ENCODE measurements around the gene ARGLU1. TPM values are rescaled to one million over a fixed set of nuclear protein-coding genes. Genes with fewer than 3 reads are reported as not detected.

The ARGLU1 gene
- total and polyA plus RNA-seq, 2 donors = 67.3 to 177 TPM

- no peak overlapping the region for H3K27ac ChIP-seq (ENCODE audit: low read depth)
- no peaks in the 10 kb centered on the region for H3K36me3 ChIP-seq (ENCODE audit: insufficient read depth)
- H3K4me1 ChIP-seq (ENCODE audit: insufficient read depth) = no peaks in the 10 kb centered on the region
- H3K4me3 ChIP-seq (ENCODE audit: low read depth, low read length) = no peak overlapping the region
- WGBS = 70% methylated on average over 5 of the region's 5 CpGs
- no peak for DNase-seq (ENCODE audit: extremely low spot score)
These were observed 29.2 kb upstream of the ARGLU1 start for GRCh38 chr13:106597186-106597585.

GRCh38 chr13:106596275-106596937, 28.5 kb upstream of the ARGLU1 start:
- H3K36me3 ChIP-seq (ENCODE audit: insufficient read depth) = no peaks in the 10 kb centered on the region
- H3K4me1 ChIP-seq (ENCODE audit: insufficient read depth) = no peaks in the 10 kb centered on the region
- H3K4me3 ChIP-seq (ENCODE audit: low read depth, low read length) = no peak overlapping the region
- H3K27ac ChIP-seq (ENCODE audit: low read depth) = no peak overlapping the region
- DNase-seq (ENCODE audit: extremely low spot score) = no peak
- 63% methylated on average over 10 of the region's 10 CpGs for WGBS

- H3K4me3 ChIP-seq (ENCODE audit: low read depth, low read length) = no peak overlapping the region
- DNase-seq (ENCODE audit: extremely low spot score) = no peak
- H3K4me1 ChIP-seq (ENCODE audit: insufficient read depth) = no peaks in the 10 kb centered on the region
- WGBS = 61% methylated on average over 6 of the region's 6 CpGs
- no peak overlapping the region for H3K27ac ChIP-seq (ENCODE audit: low read depth)
- no peaks in the 10 kb centered on the region for H3K36me3 ChIP-seq (ENCODE audit: insufficient read depth)
These were observed 27.7 kb upstream of the ARGLU1 start for GRCh38 chr13:106595625-106596024.

- DNase-seq (ENCODE audit: extremely low spot score) = no peak
- Histone ChIP-seq H3K4me3 (ENCODE audit: low read depth, low read length) (no peak overlapping the region), H3K27ac (ENCODE audit: low read depth) (no peak overlapping the region), H3K36me3 (ENCODE audit: insufficient read depth) (no peaks in the 10 kb centered on the region), H3K4me1 (ENCODE audit: insufficient read depth) (no peaks in the 10 kb centered on the region)
- WGBS = 49% methylated on average over 4 of the region's 4 CpGs
These were observed 27.0 kb upstream of the ARGLU1 start for GRCh38 chr13:106594980-106595379.

- no peak for DNase-seq (ENCODE audit: extremely low spot score)
- Histone ChIP-seq H3K27ac (ENCODE audit: low read depth) (no peak overlapping the region), H3K4me1 (ENCODE audit: insufficient read depth) (no peaks in the 10 kb centered on the region), H3K36me3 (ENCODE audit: insufficient read depth) (no peaks in the 10 kb centered on the region), H3K4me3 (ENCODE audit: low read depth, low read length) (no peak overlapping the region)
- WGBS = 90% methylated on average over 5 of the region's 5 CpGs
These were observed 25.2 kb upstream of the ARGLU1 start for GRCh38 chr13:106593132-106593531.

- 45% methylated on average over 2 of the region's 2 CpGs for WGBS
- Histone ChIP-seq H3K4me3 (ENCODE audit: low read depth, low read length) (no peak overlapping the region), H3K36me3 (ENCODE audit: insufficient read depth) (no peaks in the 10 kb centered on the region), H3K27ac (ENCODE audit: low read depth) (no peak overlapping the region), H3K4me1 (ENCODE audit: insufficient read depth) (peaks cover 1% of the 10 kb centered on the region)
- no peak for DNase-seq (ENCODE audit: extremely low spot score)
These were observed 23.4 kb upstream of the ARGLU1 start for GRCh38 chr13:106591299-106591698.

- WGBS = 88% methylated on average over 5 of the region's 5 CpGs
- no peak overlapping the region for H3K4me3 ChIP-seq (ENCODE audit: low read depth, low read length)
- H3K4me1 ChIP-seq (ENCODE audit: insufficient read depth) = peaks cover 1% of the 10 kb centered on the region
These were observed 21.8 kb upstream of the ARGLU1 start for GRCh38 chr13:106589716-106590115.

GRCh38 chr13:106588367-106588766, 20.4 kb upstream of the ARGLU1 start:
- Histone ChIP-seq H3K36me3 (ENCODE audit: insufficient read depth) (no peaks in the 10 kb centered on the region), H3K27ac (ENCODE audit: low read depth) (no peak overlapping the region), H3K4me3 (ENCODE audit: low read depth, low read length) (no peak overlapping the region), H3K4me1 (ENCODE audit: insufficient read depth) (peaks cover 1% of the 10 kb centered on the region)
- no peak for DNase-seq (ENCODE audit: extremely low spot score)
- WGBS = 86% methylated on average over 4 of the region's 4 CpGs

More at GRCh38 chr13:106589716-106590115, 21.8 kb upstream of the ARGLU1 start:
- Histone ChIP-seq H3K36me3 (ENCODE audit: insufficient read depth) (no peaks in the 10 kb centered on the region), H3K27ac (ENCODE audit: low read depth) (no peak overlapping the region)
- no peak for DNase-seq (ENCODE audit: extremely low spot score)

- H3K4me3 ChIP-seq (ENCODE audit: low read depth, low read length) = no peak overlapping the region
- DNase-seq (ENCODE audit: extremely low spot score) = no peak
- 83% methylated on average over 3 of the region's 3 CpGs for WGBS
- no peak overlapping the region for H3K27ac ChIP-seq (ENCODE audit: low read depth)
- no peaks in the 10 kb centered on the region for H3K36me3 ChIP-seq (ENCODE audit: insufficient read depth)
- peaks cover 1% of the 10 kb centered on the region for H3K4me1 ChIP-seq (ENCODE audit: insufficient read depth)
These were observed 19.9 kb upstream of the ARGLU1 start for GRCh38 chr13:106587787-106588186.

GRCh38 chr13:106586648-106587166, 18.8 kb upstream of the ARGLU1 start:
- Histone ChIP-seq H3K27ac (ENCODE audit: low read depth) (no peak overlapping the region), H3K4me1 (ENCODE audit: insufficient read depth) (peaks cover 1% of the 10 kb centered on the region), H3K36me3 (ENCODE audit: insufficient read depth) (no peaks in the 10 kb centered on the region), H3K4me3 (ENCODE audit: low read depth, low read length) (no peak overlapping the region)
- 85% methylated on average over 4 of the region's 4 CpGs for WGBS
- no peak for DNase-seq (ENCODE audit: extremely low spot score)

- Histone ChIP-seq H3K4me3 (ENCODE audit: low read depth, low read length) (no peak overlapping the region), H3K27ac (ENCODE audit: low read depth) (no peak overlapping the region)
- WGBS = 70% methylated on average over 4 of the region's 4 CpGs
These were observed 13.3 kb upstream of the ARGLU1 start for GRCh38 chr13:106581225-106581624.

GRCh38 chr13:106575896-106576295, 8.0 kb upstream of the ARGLU1 start:
- Histone ChIP-seq H3K36me3 (ENCODE audit: insufficient read depth) (no peaks in the 10 kb centered on the region), H3K4me3 (ENCODE audit: low read depth, low read length) (no peak overlapping the region), H3K4me1 (ENCODE audit: insufficient read depth) (no peaks in the 10 kb centered on the region), H3K27ac (ENCODE audit: low read depth) (no peak overlapping the region)
- no peak for DNase-seq (ENCODE audit: extremely low spot score)

More at GRCh38 chr13:106581225-106581624, 13.3 kb upstream of the ARGLU1 start:
- no peak for DNase-seq (ENCODE audit: extremely low spot score)
- Histone ChIP-seq H3K4me1 (ENCODE audit: insufficient read depth) (no peaks in the 10 kb centered on the region), H3K36me3 (ENCODE audit: insufficient read depth) (no peaks in the 10 kb centered on the region)

- no peak for DNase-seq (ENCODE audit: extremely low spot score)
- WGBS = 26% methylated on average over 3 of the region's 3 CpGs
- H3K4me3 ChIP-seq (ENCODE audit: low read depth, low read length) = no peak overlapping the region
- no peaks in the 10 kb centered on the region for H3K36me3 ChIP-seq (ENCODE audit: insufficient read depth)
- H3K4me1 ChIP-seq (ENCODE audit: insufficient read depth) = no peaks in the 10 kb centered on the region
- no peak overlapping the region for H3K27ac ChIP-seq (ENCODE audit: low read depth)
These were observed 5.9 kb upstream of the ARGLU1 start for GRCh38 chr13:106573868-106574267.

GRCh38 chr13:106573284-106573846, 5.4 kb upstream of the ARGLU1 start:
- 65% methylated on average over 8 of the region's 8 CpGs for WGBS
- no peak overlapping the region for H3K4me3 ChIP-seq (ENCODE audit: low read depth, low read length)
- H3K36me3 ChIP-seq (ENCODE audit: insufficient read depth) = no peaks in the 10 kb centered on the region
- H3K4me1 ChIP-seq (ENCODE audit: insufficient read depth) = no peaks in the 10 kb centered on the region
- no peak overlapping the region for H3K27ac ChIP-seq (ENCODE audit: low read depth)
- DNase-seq (ENCODE audit: extremely low spot score) = no peak
